ENCODE data around the gene DOP1A.

The DOP1A gene

DNA sequence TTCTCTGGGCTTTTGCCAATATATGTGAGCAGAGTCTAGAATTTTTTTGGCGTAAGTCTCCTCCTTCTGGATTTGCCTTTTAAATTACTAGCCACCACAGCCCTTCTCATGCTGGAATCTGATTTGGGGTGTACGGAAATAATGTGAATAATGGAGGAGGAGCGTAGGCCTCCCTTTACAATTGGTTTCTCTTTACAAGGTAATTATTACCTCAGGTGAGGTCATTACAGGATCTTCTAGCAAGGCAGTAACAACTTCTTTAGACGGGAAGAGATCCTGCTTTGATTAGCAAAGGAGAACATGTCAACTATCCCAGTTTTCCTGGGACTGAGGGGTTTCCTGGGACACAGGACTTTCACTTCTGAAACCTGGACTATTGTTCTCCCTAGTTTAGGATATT is 134.6 kb downstream of the DOP1A start:
- DNase-seq, result no peak

DNA sequence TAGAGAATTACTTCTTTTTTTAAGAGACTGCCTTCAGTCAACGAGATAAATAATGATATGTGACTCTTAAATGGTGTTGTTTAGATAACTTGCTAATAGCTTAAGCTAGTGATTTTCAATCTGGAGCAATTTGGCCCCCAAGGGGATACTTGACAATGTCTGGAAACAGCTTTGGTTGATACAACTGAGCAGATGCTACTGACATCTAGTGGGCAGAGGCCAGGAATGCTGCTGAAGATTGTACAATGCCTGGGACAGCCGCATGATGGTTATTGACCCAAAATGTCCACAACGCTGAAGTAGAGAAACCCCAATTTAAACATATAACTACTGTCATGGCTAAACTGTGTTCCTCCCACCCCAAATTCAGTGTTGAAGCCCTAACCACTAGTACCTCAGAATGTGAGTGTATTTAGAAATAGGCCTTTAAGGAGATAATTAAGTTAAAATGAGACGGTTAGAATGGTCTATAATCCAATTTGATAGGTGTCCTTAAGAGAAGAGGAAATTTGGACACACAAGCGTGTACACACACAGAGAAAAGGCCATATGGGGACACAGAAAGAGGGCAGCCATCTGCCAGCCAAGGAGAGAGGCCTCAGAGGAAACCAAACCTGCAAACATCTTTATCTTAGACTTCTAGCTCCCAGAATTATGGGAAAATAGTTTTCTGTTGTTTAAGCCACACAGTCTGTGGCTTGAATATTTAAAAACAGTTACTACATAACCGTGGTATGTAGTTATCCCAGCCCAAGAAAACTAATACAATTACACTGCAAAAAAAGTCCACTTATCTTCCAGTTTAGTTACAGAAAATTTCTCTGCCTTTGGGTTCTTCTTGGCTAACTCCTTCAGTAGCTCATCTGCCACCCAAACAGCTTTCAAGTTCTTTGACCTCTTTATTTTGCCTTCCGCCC is 147.9 kb downstream of the DOP1A start:
- peak; percentile 47 for DNase-seq

DNA sequence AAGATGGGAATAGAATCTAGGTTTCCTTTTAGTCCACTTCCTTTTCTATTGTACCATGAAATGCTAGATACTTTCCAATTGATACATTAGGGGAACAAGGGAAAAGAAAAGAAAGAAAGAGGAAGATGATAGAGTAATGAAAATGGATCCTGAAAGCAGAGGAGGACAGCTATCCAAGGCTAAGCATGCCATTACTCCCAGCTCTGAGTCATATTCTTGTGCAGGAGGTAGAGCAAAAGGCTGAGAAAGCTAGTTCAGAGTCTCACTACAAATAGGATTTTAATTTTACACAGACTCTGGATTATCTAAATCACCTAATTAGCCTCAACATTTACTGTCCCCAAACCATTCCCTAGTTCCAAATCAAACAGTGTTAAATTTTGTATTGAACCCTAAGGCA is 149.3 kb downstream of the DOP1A start:
- DNase-seq, result no peak
